GM21360 (cell line): ENCODE data around the gene MCM3AP.

Experiments used
- ATAC-seq: cut with Tn5 transposase; IDR thresholded peaks from one replicate; pipeline ENCODE4 v1.9.1; 2021; ENCODE audit warnings: mild to moderate bottlenecking, moderate library complexity; ENCODE audit not compliant: unreplicated experiment

MCM3AP gene

DNA sequence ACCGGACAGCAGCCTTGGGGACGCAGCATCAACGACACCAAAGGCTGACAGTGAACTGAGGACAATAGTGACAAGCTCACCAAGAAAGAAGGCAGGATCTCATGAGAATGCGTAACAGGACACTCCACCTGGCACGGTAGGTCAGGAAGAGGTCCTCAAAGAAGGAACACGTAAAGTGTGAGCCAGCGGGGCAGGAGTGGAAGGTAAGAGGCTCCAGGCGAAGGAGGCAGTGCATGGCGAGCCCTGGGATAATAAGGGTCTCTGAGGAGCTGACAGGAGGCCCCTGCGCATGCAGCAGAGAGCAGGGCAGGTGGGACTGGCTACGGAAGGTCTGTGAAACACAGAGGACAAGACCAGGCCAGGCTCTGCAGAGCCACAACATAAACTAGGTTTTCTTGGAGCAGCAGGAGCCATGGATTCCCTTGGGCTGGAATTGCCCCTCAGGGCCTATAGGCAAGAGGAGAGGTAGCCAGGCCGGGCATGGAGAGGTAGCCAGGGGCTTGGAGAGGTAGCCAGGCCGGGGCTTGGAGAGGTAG lies 65.1 kb downstream of the MCM3AP start:
- ATAC-seq: no peak

DNA sequence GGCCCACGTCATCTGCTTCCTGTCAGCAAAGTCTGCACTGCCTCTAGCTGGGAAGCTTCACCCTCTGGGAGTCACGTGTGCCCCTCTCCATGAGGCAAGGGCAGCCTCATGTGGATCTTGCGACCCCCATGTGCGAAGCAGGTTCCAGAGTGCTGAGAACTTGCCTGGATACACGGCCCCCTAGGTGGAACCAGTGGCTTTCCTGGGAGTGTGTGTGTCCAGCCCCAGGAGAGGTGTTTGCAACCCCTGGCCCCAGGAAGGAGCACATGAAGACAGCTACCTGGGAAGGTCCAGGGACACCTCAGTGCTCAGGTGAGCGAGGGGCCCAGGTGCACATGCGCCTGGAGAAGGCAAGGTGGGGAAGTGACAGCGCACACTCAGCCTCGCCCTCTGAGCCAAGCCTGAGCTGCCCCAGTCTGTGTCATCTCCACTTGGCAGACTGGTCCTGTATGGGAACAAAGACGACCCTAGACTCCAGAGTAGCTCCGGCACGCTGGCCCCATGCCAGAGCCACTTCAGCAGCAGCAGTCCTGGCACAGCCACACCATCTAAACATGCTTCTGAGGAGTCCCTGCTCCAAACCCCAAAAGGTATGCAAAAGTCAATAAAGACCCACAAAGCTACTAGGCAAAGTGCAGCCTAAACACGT lies 65.7 kb downstream of the MCM3AP start:
- no peak for ATAC-seq

DNA sequence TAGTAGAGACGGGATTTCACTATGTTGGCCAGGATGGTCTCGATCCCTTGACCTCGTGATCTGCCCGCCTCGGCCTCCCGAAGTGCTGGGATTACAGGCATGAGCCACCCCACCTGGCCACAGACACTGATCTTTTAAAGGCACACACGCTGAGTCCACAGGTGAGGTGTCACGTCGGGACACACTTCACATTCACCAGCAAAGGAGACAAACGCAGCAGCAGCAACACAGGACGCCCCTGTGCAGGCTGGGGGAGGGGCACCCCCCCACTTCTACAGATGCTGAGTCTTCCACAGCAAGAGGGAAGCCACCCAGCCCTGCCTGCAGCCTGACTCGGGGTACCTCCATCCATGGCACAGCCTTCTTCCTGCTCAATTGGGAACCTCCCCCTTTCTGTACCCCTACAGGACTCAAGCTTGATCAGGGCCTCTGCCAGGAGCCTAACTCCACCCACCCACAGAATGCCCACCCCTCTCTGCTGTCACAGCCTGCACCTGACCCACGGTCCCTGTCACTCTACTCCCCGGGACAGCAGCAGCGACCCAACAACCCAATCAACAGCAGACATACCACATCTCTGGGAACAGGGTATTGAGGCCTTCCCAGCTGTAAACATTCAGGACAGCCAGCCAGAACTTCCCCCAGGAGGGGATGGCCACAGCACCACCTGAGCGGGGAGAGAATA lies 66.4 kb downstream of the MCM3AP start:
- ATAC-seq: no peak

DNA sequence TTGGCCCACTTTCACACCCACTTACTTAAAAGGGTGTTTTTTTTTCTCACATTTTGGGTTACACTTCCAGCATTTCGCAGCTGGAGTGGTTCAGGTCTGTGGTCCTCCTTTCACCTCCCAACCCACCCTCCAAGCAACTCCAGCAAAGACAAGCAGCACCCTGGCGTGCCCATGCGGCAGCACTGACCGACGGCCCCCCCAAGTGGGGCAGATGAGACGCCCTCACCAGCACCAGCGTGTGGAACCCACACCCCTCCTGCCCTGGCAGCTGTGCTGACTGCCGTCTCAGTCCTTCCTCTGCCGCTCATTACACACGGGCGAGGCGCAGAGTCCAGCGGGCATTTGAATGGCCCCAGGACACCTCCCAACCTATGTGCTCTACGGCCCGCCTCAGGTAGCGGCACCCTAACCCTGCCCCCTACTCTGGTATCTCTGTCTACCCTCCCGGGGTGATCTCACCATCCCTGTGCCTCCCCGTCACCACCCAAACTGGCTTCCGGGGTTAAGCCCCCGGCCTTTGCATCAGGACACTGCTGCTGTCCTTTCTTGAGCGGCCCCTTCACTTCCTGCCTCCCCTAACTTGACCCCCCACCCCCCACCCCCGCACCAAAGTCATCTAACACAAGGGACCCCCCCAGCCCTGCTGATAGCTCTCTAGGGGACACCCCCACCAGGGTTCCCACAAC lies 67.8 kb downstream of the MCM3AP start:
- ATAC-seq: no peak

DNA sequence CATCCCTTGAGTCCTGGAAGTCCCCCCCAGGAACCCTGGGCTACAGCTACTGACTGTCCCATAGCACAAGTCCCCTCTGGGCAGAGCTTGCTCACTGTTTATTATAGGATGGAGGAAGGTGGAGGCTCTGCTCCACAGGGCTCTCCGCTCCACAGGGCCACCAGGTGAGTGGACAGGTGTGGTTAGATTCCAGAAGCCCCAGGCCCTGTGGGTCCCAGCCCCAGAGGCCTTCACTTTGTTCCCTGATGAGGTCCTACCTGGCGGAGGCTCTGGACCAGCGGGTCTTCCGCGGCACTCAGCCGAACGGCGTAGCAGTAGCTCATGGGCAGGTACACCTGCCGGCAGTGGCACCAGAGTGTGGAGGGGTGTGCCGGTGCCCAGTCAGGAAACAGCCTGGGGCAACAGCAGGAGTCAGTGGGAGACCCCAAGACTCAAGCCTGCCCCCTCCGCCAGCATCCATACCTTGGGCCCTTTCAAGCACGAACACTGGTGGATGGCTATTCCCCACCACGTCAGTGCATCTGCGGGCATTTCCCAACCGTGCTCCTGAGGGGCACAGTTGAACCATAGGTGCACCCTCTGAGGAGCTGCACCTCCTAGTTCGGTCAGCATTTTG lies 69.2 kb downstream of the MCM3AP start:
- ATAC-seq: no peak

DNA sequence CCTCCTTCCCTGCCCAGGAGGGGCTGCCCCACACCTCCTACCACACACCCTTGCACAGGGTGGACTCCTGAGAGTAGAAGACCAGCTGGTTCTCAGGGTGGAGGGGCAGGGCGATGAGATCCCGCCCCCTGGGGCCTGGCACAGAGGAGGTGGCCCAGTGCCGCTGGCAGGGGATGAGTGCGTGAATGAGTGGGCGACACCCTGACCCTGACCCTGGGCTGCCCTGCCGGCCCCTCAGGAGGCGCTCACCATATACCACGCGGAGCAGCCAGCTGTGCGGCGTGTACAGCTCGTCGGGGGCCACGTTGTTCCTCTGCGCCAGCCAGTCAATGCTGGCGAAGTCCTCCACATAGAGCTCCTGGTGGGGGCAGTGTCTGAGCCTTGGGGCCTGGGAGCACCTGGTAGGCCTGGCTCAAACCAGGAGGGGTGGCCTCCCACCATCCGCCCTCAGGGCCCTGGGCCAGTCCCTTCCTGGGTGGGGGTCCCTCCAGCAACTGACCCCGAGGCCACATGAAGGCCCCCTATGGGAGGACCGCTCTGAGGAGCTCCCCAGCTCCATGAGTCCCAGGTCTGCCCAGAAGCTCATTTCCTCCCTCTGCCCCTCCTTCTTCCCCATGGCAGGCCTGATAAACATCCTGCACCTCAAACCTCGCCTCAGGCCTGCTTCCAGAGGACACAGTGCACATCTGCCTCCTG lies 69.8 kb downstream of the MCM3AP start:
- no peak for ATAC-seq

DNA sequence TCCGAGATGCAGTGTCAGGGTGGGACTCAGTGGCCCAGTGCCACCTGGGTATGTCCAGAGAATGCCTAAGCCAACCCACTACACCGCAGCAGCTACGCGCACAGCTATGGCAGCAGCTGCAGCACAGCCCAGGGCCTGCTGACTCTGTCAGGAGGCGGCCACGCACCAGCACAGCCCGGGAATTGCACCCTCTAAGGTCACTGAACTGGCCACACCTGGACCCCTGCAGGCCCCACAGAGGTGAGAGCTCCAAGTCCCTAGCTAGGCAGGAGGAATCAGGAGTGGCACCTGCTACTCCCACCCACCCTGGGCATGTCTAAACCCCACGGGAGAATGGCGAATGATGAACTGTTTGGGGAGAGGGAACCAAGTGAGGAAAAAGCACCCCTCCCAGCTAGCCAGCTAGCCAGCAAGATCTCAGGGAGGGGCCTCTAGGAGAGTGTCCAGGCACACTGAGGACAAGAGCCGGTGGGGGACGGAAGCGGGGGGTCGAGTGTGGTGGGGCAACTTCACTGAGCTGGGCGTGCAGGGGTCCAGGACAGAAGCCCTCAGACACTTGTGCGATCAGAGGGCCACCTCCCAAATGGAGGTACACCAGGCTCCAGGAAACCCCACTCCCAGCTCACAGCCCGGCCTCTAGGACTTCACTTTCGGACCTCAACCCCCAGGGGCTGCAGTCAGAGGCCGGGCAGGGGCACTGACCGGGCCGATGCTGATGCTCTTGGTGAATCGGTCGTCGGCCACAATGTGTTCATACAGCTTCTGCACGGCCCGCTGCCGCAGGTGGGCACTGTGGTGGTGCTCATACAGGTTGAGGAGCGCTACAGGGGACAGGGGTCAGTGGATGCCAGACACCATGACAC lies 70.7 kb downstream of the MCM3AP start:
- ATAC-seq: no peak

DNA sequence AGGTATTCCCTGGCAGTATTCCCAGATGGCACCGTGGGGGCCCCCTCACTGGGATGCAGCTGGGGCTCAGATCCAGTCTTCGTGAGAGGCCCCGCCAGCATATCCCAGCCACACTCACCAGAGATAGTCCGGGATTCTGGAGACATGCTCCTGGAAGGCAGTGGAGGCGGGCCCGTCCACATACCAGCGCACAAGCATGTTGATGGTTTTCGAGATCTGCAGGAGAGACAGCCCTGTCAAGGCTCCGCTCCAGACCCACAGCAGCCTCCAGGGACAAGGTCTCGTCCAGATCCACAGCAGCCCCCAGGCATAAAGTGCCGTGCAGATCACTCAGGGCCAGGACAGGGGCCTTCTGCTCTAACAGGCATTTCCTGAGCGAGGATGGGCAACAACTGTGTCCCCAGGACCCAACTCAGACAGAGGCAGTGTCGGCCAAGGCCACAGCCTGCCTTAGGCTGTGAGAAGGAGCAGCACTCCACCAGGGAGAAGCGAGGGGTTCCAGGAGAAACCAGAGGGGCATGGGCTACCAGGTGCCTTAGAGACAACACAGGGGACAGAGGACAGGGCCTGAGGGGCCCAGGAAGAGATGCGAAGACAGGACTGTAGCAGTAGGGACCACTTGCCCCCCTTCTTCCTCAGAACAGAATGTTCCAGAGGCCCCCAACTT lies 71.7 kb downstream of the MCM3AP start:
- no peak for ATAC-seq

DNA sequence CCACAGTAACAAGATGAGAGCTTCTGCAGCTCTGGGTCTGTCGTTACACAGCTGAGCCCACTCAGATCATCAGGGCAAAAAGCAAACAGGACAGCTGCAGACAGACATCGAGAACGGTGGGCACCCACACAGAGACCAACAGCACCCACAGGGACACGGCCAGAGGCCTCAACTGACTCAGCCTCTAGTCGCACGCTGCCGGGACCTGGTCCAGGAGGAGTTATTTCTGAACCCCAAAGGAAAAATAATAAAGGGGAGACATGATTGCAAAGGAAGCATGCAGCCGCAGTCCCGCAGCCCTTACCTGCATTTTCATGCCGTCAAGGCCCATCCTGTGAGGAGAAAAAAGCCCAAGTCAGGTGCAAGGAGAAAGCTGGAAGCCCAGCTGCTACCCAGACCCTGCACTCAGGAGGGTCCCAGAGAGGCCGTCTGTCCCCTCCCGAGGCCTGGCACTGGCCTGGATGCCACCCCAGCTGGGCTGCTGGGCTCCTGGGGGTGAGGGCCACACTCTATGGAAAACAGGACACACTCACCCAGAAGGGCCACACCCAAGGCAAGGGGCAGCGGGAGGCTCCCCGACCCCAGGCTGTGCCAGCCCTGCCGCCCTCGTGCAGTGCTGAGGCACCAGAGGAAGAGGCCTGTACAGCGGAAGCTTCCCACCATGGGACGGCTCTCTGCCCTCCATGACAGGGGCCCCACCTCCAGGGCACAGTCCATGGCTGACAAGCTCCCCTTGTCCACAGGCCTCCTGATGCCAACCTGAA lies 72.5 kb downstream of the MCM3AP start:
- ATAC-seq: no peak

DNA sequence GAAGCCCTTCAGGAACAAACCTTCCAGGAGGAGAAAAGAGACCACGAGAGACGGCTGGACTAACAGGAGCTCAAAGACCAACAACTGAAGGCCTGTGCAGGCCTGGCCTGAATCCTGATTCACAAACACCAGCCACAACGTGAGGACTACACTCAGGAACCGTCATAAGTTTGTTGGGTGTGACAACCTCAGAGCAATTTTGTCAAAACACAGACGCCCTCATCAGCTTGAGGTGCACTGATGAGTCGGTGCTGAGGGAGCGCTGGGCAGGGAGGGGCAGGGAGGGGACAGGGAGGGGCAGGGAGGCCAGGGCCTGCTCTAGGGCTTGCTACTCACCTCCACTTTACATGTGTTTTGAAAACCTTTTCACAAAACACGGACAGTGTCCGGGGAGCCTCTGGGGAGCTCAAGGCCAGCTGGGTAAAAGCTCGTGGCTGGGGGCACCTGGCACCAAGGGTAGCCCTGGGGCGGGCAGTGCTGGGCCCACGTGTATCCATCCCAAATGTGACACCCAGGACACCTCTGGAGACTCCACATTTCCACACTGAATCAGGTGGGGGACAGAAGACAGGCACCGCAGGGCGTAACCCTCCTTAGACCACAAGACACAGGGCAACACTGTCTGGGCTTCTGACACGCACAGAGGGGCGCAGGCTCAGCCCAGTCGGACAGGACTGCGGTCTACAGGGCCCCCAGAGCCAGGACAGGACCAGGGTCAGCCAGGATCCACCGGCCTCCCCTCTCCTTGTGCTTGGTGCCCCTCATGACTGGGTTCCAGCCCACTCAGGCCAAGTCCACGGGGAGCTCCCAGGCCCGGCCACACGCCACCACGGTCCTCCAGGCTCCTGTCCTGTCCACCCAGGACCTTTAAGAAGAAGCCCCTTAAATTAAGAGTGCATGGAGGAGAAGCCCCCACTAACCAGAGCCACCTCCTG lies 73.4 kb downstream of the MCM3AP start:
- no peak for ATAC-seq

DNA sequence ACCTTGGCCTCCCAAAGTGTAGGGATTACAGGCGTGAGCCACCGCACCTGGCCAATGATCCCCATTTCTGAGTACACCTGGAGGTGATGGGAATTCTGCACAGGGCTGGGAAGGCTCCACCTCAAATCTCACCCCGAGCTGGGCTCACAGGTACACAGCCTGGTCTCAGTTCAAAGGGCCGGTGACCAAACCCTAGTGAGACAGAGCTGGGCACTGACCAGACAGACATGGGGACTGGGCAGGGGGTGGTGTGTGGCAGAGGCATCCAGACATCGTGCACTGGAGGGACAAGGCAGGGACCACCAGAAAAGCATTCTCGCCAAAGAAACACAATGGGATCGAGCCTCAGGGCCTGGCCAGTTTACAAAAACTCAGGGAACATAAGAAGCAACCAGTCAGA lies 74.0 kb downstream of the MCM3AP start:
- ATAC-seq: no peak

DNA sequence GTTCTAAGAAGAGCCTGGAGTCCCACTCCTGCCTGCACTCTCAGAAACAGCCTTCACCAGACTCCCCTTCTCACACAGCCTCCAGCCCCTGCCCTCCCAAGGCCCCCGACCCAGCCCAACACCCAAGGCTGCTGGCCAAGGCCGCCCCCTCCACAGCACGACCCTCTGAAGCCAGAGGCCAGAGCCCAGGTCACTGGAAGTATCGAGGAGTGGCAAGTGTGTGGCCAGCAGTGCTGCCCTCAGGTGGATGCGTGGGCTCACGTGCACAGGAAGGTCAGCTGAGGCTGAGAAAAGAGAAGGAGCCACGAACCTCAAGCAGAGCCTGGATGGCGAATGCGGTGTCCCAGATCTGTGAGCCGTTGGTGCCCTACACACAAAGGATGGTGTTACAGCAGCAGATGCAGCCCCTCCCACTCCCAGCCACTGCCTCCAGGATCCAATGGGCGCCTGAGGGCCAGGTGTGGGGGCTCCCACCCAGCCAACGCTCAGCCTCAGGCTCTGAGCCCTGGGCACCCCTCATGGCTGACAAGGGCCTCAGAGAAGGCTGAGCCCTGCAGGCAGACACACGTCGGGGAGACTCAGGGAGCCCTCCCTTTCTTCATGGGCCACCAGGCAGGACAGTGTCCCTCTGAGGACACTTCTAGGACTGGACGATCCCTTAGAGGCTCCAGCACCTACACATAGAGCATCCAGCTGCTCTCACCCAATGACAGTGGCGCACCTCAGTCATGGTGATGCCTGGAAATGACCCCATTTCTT lies 74.9 kb downstream of the MCM3AP start:
- no peak for ATAC-seq

DNA sequence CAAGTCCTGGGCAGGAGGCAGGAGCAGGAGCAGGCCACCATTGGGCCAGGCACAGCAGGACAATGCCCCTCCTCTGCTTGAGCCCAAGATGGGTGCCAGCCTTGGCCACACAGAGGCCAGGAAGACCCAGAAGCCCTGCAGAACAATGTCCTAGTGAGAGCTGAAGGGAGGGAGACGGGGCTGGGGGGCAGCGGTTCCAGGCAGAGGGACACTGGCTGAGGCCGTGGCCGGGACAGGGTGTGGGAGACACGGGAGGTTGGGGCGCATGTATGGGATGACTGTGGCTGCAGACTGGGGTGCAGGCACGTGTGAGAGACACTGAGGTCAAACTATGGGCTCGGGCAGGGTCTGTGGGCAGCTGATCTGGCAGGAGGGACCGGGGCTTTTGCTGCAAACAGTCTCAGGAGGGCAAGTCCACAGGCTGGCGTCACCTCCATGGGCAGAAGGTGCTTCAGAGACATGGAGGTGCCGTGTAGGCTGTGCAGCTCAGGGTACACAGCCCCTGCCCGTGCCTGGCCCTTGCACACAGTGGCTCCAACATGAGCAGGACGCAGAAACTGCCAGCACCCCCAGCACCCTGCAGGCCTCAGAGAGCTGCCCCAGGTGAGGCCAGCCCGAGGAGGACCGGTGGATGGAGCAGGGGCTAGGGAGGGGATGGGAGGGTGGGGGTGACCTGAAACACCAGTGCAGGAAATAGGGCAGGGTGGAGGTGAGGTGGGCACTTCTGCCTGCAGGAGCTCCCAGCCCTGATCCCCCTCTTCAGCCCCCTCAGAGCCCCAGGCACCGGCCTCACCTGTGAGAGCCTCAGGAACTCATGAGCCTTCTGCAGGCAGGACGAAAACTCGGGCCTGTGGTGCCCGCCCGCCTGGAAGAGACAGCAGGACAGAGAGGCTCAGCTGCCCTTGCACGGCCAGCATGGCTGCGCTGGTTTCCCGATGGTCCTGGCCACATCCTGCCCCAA lies 76.4 kb downstream of the MCM3AP start:
- no peak for ATAC-seq

DNA sequence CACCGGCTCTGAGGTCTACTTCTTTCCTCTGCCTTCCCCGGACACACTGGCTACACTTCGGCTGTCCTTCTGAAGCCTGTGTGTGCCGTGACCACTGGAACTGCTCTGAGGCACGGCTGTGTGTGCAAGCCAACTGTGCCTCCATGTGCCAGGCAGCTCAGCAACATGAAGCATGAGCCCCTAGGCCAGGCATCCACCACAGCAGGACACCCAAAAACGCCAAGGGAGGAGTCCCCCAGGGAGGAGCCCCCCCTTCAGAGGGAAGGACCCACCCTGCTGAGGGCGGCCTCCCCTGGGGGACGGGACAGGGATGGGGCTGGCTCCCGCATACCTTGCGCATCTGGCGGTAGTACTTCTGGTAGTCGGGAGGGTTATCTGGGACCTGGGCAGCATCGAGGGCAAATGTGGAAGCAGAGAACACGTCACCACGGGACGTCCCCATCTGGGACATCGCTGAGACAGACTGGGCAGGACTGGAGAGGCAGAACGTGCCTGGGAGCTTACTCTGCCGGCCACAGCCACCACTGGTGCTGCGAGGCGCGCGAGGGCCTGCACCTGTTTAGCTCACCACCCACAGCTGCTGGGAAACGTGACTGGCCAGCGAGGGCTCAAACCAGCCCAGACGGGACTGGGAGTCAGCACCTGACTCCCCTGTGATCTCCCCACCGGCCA lies 77.4 kb downstream of the MCM3AP start:
- no peak for ATAC-seq
